Neutrophil (primary cell): Measurements from ENCODE around the gene C1orf174.

Experiments
- H3K27ac ChIP-seq: fragments of 200-600 bp; sonication (generic); 2 replicates; pipeline ENCODE4 v1.5.1; 2016; ENCODE audit warnings: mild to moderate bottlenecking, moderate library complexity
- H3K27me3 ChIP-seq: fragments of 200-600 bp; sonication (generic); 2 replicates; pipeline ENCODE4 v1.6.0; 2016; ENCODE audit warnings: mild to moderate bottlenecking
- H3K36me3 ChIP-seq: fragments of 200-600 bp; sonication (generic); 2 replicates; pipeline ENCODE4 v1.5.1; 2017
- H3K4me1 ChIP-seq, 2 experiments: fragments of 200-600 bp in 1 of 2; sonication (generic) in 1 of 2; 1 replicate in 1 of 2; 2 replicates in 1 of 2; pipeline versions ENCODE4 v1.5.1 to v1.6.1; 2013 to 2016; ENCODE audit warnings: low read depth in 1 of 2, low read length in 1 of 2, mild to moderate bottlenecking in 1 of 2, moderate library complexity in 1 of 2; ENCODE audit not compliant: control insufficient read depth in 1 of 2, insufficient read depth in 1 of 2
- H3K4me3 ChIP-seq, 2 experiments: fragments of 200-600 bp in 1 of 2; sonication (generic) in 1 of 2; 1 replicate in 1 of 2; 2 replicates in 1 of 2; pipeline ENCODE4 v1.5.1; 2013 to 2016; ENCODE audit warnings: low read depth in 1 of 2, low read length in 1 of 2, mild to moderate bottlenecking in 1 of 2, moderate library complexity in 1 of 2
- H3K9me3 ChIP-seq: fragments of 200-600 bp; sonication (generic); 2 replicates; pipeline ENCODE4 v1.5.1; 2016
- TF ChIP-seq, protein P1 (sequence below): fragments of 200-600 bp; sonication (generic); IDR thresholded peaks from 2 replicates; pipeline ENCODE4 v1.5.1; 2016; ENCODE audit warnings: antibody characterized with exemption

C1orf174 gene

DNA sequence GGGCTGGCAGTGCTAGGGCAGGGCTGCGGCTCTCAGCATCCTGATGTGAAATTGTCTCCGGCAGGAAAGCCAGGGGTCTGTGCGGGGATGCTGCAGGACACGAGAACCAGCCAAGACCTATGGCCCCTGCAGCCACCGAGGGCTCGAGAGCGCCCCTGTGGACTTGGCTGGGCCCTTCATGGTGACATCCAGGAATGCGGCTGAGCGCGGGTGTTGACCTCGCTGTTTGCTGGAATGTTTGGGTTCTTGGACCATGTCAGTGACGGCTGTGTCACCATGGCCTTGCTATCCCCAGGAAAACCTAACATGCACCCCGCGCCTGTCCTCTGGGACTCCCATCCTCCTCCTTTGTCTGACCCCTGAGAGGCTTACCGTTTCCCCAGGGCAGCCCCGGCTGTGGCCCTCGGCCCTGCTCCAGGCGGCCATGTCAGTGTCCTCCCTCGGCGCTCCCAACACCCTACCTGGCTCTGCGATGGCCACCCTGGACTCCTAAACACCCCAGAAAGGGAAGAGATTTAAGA, 14.3 kb upstream of the C1orf174 start:
- Histone ChIP-seq H3K27ac (no peak overlapping the region), H3K36me3 (no peaks in the 10 kb centered on the region), H3K9me3 (no peaks in the 10 kb centered on the region), H3K27me3 (peaks cover 30% of the 10 kb centered on the region), H3K4me1 (peaks cover 0 to 3% of the 10 kb centered on the region in 2 experiments), H3K4me3 (no peak overlapping the region)
- TF ChIP-seq, protein P1, sequence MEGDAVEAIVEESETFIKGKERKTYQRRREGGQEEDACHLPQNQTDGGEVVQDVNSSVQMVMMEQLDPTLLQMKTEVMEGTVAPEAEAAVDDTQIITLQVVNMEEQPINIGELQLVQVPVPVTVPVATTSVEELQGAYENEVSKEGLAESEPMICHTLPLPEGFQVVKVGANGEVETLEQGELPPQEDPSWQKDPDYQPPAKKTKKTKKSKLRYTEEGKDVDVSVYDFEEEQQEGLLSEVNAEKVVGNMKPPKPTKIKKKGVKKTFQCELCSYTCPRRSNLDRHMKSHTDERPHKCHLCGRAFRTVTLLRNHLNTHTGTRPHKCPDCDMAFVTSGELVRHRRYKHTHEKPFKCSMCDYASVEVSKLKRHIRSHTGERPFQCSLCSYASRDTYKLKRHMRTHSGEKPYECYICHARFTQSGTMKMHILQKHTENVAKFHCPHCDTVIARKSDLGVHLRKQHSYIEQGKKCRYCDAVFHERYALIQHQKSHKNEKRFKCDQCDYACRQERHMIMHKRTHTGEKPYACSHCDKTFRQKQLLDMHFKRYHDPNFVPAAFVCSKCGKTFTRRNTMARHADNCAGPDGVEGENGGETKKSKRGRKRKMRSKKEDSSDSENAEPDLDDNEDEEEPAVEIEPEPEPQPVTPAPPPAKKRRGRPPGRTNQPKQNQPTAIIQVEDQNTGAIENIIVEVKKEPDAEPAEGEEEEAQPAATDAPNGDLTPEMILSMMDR = no peak

DNA sequence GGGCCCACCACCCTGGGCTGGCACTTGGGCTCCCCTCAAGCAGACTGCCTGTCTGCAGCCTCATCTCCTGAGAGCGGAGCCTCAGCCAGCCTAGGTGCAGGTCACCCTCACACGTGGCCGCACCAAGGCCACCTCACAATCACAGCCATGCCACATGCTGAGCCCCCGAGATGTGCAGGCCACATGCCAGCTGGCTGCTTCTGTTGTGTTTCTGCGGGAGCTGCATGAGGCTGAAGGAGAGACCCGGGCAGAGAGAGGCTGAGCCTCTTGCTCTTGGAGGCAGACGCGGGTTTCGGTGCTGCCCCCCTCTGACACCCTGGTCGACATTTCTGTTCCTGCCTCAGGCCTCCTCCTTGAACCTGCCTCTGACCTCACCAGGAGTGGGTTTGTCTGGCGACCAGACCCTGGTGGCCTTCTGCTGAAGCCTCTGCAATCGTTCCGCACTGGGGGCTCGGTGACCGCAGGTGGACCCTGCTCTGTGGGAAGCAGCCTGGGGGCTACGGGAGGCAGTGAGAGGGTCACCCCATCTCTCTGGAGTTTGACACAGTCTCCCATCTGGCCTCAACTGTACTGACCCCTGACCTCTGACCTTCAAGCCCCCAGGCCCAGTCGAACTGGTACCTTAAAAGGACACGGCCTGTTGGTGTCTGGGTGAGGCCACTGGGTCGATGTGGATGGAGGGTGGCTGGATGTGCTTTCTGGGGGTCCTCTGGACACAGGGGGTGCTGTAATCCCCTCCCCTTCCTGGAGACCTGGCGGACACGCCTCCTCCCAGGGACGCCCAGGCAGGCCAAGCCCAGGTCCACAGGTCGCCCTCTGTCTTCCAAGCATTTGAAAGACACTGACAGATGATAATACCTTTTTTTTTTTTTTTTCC, 13.0 kb upstream of the C1orf174 start:
- no peak overlapping the region for H3K4me3 ChIP-seq
- H3K27ac ChIP-seq = no peak overlapping the region
- no peaks in the 10 kb centered on the region for H3K36me3 ChIP-seq
- H3K4me1 ChIP-seq = peaks cover 0 to 3% of the 10 kb centered on the region in 2 experiments
- TF ChIP-seq, protein P1 = no peak
- no peaks in the 10 kb centered on the region for H3K9me3 ChIP-seq
- peaks cover 26% of the 10 kb centered on the region for H3K27me3 ChIP-seq

DNA sequence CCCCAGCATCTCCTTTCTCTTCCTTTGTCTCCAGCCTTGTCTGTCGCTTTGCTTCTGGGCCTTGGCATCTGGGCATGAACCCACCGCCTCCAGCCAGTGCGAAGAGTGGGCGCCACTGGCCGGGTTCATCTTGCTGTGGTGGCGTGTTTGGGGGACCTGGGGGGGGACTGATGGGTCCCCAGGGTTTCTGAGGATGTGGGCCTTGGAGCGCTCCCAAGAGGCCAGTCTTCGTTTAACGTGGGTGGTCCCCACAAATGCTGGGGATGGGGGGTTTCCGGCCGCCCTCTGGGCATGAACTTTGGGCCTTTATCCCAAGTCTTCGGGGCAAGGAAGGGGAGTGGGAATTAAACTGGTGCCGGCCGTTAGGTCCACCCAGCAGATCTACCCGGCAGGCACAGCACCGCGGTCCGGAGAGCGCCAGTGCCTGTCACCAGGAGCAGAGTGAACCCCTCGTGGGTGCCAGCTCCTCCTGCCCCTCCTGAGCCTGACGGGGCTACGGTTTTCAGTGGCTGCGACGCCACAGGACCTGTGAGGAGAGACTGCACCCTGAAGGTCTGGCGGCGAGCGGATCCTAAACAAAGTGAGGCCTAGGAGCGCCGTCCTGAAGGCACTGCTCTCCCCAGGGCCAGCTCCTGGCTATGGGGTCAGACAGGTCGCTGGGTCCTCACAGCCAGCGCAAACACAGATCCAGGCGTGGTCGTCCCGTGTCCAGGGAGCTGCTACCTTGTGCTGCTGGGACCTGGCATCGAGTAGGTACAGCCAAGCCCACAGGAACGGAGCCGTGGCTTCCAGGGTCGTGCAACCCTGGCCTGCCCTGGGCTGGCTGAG, 12.1 kb upstream of the C1orf174 start:
- no peak overlapping the region for H3K4me3 ChIP-seq
- peaks cover 0 to 3% of the 10 kb centered on the region in 2 experiments for H3K4me1 ChIP-seq
- H3K27ac ChIP-seq = no peak overlapping the region
- TF ChIP-seq, protein P1 = no peak
- peaks cover 26% of the 10 kb centered on the region for H3K27me3 ChIP-seq
- H3K36me3 ChIP-seq = no peaks in the 10 kb centered on the region
- H3K9me3 ChIP-seq = no peaks in the 10 kb centered on the region

DNA sequence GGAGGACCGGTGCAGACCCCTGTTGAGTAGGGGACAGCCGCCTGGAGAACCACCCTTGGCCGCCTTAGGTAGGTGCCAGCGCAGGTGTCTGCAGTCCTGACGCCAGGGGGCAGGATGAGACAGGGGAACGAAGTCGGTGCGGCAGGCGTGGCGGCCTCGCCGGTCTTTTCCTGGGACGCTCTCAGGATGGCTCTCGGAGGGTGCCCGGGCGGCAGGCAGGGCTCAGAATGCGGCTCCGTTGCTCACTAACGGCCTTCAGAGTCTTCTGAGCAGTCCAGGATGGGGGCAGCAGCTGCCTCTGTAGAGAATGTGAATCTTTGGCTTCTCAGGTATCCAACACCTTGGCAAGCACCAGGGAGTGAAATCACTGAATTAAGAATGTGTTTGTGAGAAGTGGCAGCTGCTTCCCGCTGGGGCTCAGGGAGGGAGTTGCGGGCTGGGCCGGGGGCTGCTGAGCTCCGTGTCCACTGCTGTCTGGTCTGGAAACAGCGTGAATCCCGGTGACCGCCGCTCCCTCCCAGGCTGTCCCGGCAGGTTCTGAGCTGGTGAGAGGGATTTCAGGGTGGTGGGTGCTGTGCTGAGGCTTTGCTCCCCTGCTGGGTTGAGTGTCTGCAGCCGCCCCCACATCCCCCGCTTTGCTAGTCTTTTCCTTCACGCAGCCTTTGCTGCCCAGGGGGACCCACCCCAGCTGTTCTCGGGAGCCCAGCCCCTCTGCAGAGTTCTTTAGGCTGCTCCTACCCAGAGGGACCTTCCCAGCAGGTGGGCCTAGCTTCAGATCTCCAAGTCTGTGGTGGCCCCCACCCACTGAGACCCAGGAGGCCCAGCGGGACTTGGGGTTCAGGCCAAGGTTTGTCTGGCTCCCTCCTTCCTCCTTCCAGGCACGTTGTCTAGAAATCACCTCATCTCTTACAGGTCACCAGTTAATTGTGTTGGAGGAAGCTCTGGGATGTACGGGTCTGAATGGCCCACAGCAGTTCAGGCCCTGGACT, 11.1 kb upstream of the C1orf174 start:
- H3K4me3 ChIP-seq = no peak overlapping the region
- no peaks in the 10 kb centered on the region for H3K36me3 ChIP-seq
- TF ChIP-seq, protein P1 = no peak
- peaks cover 26% of the 10 kb centered on the region for H3K27me3 ChIP-seq
- no peaks in the 10 kb centered on the region for H3K9me3 ChIP-seq
- peaks cover 0 to 3% of the 10 kb centered on the region in 2 experiments for H3K4me1 ChIP-seq
- H3K27ac ChIP-seq = no peak overlapping the region
